Activated naive CD4-positive, alpha-beta T cell treated with anti-CD3 and anti-CD28 coated beads, Interleukin-2, amount 50 U/mL, for 72 hours (primary cell): Measurements from ENCODE around the gene SYCE3. TPM values are rescaled to one million over a fixed set of nuclear protein-coding genes. Genes with fewer than 3 reads are reported as not detected.

ENCODE experiments used
- ATAC-seq, 2 donors: fragments of 150-1000 bp; cut with Tn5 transposase; 2 replicates each; pipeline ENCODE4 v1.10.0; 2021; ENCODE audit warnings: mild to moderate bottlenecking in 2 of 2, moderate library complexity in 2 of 2
- DNase-seq, 2 donors: peaks; one replicate each; pipeline ENCODE4 v3.0.0; 2021 to 2022; ENCODE audit warnings: low spot score in 2 of 2
- H3K27ac Mint-ChIP-seq, 2 donors: one replicate each; pipeline ENCODE4 v1.8.0; 2022; ENCODE audit warnings: mild to moderate bottlenecking in 2 of 2, mixed read lengths in 2 of 2
- H3K36me3 Mint-ChIP-seq, 2 donors: one replicate each; pipeline ENCODE4 v1.8.0; 2022; ENCODE audit warnings: mixed read lengths in 2 of 2
- H3K9me3 Mint-ChIP-seq, 2 donors: one replicate each; pipeline ENCODE4 v1.8.0; 2022; ENCODE audit warnings: mixed read lengths in 2 of 2
- total RNA-seq, 2 donors: library from RNA; stranded (reverse); gene quantifications; one replicate each; pipeline ENCODE4 v1.2.3, GENCODE V29; 2022

Gene SYCE3
- total RNA-seq, 2 donors from 2014 or later, result 0.80 to 3.9 TPM

DNA sequence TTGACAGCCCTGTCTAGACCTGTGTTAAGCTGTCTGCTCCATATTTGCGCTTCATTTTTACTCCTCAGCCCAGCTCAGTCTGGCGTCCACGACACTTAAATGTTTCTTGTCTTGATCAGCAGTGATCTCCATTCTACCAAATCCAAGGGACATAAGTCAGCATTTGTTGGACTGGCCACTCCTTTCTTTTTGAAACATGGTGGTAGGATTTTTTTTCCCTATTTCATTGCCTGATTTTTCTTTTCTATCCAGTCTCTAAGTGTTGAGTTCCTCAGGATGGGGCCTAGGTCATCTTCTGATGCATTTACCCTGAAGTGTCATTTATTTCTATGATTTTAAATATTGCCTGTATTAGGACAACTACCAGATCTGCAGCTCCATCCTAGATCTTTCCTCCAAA lies 53.8 kb downstream of the SYCE3 start:
- DNase-seq (no peak), ATAC-seq (no peak)
- Mint-ChIP-seq H3K36me3 (peaks cover 12 to 29% of the 10 kb centered on the region in 2 donors), H3K27ac (peak overlapping the region; percentile 89 to 94), H3K9me3 (no peaks in the 10 kb centered on the region)

DNA sequence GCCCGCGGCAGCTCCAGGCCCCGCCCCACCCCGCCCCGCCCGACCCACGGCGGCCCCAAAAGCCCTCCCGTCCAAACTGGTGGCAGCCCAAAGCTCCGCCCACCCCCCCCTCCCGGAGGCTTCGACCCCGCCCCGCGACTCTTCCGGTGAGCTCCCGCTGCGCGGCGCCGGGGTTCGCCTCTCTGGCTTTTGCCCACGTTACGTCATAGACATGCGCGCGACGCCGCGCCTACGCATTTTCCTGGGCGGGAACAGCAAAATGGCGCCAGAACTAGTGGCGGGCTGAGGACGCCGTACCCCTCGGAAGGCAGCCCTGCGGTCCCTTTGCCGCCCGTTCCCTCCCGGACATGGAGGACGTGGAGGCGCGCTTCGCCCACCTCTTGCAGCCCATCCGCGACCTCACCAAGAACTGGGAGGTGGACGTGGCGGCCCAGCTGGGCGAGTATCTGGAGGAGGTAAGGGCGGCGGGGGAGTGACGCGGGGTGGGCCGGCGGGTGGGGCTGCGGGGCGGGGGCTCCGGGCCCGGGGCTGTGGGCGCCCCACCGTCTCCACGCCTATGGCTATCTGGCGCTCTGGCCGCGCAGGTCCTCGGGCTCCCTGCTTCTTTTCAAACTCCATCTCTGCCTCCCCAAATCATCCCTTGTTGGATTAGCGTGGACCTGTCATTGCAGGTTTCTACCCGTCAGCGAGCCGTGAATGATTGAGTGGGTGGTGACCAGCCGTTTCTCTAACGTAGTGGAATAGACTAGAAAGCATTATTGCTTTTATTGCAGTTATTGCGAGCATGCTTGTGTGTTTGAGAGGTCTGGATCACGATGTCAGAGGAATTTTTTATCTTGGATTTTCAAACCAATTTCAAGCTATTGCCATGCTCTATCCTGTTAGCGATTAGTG lies 54.5 kb downstream of the SYCE3 start, which contains the start of gene NCAPH2:
Gene NCAPH2, plus strand, starts transcription at position 234 of the 894 bp plus-strand sequence. Its CDS starts 114 bp downstream, at position 348.
- no peaks in the 10 kb centered on the region for H3K9me3 Mint-ChIP-seq
- peak; percentile 97 to 99 for DNase-seq
- peak; percentile 70 to 78 for ATAC-seq
- peak within 1 kb of the TSS; percentile 89 to 98 for H3K27ac Mint-ChIP-seq
- peaks cover 12 to 29% of the 10 kb centered on the region in 2 donors for H3K36me3 Mint-ChIP-seq

DNA sequence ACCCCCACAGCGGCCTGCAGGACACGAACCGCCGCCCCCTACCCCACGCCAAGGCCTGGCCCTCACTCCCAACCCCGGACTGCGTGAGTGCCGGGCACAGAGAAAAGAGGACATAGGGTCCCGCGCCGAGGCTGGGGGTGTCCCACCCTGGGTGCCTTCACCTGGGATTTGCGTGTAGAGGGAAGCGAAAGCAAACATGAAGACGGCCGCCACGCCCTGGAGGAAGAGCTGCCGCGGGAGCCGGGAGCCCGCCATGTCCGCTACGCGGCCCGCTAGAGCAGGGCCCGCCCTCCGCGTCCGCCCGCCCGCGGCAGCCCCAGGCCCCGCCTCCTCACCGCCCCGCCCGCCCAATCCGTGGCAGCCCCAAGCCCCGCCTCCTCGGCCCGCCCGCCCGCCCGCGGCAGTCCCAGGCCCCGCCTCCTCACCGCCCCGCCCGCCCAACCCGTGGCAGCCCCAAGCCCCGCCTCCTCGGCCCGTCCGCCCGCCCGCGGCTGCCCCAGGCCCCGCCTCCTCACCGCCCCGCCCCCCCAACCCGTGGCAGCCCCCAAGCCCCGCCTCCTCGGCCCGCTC lies 55.2 kb downstream of the SYCE3 start, which contains the start of gene LMF2:
Gene LMF2, minus strand, starts transcription at position 282 of the 570 bp plus-strand sequence. Its CDS starts 27 bp downstream, at position 255.
- peak; percentile 83 to 86 for ATAC-seq
- Mint-ChIP-seq H3K27ac (peak within 1 kb of the TSS; percentile 89 to 98), H3K9me3 (no peaks in the 10 kb centered on the region), H3K36me3 (peaks cover 12 to 27% of the 10 kb centered on the region in 2 donors)
- DNase-seq, result peak; percentile 91 to 93

DNA sequence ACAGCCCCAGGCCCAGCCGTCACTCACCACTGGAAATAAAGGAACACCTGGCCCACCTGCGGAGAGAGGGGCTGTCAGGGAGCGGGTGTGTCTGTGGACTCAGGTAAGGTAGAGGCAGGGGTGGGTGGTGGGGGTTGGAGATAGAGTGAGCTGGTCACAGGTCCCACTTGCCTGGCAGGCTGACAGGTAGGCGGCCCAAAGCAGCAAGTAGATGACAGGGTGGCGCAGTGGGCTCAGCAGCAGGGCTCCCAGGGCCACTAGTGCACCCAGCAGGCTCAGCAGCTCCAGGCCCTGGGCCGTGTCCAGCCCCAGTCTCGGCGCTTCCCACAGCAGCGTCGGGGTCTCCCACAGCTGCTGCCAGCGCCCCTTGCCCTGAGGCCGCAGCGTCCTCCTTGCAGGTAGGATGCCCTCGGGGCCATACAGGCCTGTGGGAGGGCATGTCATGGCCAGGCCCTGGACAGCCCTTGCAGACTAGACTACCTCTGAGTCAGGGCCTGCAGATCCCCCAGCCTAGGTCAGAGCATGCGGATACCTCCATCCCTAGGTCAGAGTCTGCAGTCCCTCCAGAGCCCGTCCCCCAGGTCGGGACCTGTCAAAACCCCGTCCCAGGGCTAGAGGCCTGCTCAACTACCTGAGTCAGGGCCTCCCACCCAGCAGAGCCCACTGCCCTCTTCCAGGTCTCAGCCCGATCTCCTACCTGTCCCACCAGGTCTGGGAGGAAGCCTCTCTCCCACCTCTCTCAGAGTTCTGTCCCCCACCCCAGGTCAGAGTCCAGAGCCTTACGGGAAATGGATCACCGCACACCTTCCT lies 55.9 kb downstream of the SYCE3 start:
- Mint-ChIP-seq H3K9me3 (no peaks in the 10 kb centered on the region), H3K36me3 (peaks cover 12 to 22% of the 10 kb centered on the region in 2 donors), H3K27ac (peak overlapping the region; percentile 89 to 98)
- DNase-seq (no peak), ATAC-seq (peak in 1 of 2 donors; percentile 9)

DNA sequence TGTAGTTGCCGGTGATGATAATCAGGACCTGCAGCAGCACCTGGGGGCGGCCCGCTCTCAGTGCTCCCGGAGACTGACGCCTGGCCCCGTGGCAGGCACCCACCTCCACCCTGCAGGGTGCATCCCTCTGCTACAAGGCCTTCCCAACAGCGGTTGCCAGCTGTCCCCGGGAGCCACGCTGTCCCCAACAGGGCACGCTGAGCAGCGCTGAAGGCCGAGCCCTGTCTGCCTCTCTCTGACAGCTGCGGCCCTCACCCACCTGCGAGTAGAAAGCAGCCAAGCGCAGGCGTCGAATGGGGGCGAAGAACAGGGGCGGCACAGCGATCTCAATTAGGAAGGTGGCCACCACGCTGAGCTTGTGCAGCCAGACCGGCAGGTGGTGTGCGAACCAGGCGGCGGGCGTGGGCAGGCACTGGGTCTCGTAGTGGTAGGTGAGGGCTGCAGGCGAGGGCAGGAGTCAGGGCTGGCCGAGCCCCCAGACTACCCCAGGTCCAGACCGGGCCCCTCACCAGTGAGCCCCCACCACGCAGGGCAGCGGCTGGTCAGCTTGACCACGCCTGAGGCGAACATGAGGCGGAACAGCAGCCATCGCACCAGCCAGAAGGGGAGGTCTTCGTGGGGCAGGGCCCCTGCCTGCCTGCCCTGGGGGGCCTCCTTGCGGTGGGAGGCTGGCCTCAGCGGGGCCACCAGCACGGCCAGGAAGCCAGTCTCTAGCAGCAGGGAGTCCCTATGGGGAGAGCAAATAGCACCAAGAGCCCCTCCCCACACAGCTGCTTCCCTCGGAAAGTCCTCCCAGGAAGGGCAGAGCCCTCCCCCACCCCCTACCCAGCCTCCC lies 56.7 kb downstream of the SYCE3 start:
- no peak overlapping the region for H3K27ac Mint-ChIP-seq

DNA sequence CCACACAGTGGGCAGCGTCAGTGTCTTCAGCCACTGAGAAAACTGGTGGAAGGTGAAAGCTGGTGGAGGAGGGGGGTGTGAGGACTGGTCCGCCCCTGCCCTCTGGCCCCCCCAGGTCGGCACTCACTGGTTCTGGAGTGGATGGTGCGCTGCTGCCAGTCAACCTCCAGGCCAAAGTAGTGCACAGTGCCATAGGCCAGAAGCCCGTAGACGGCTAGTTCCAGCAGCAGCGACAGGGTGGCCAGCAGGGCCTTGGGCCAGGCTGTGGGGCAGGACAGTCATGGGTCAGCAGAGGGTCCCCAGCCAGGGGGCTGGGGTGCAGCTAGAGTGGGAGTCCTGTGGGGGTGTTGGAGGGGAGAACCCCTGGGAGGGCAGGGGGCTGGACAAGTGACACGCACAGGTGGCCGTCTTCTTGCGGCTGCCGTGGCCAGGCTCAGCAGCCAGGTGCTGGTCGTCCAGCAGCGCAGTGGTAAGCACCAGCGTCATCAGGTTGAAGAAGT lies 57.4 kb downstream of the SYCE3 start:
- Mint-ChIP-seq H3K36me3 (peaks cover 12 to 22% of the 10 kb centered on the region in 2 donors), H3K27ac (no peak overlapping the region), H3K9me3 (no peaks in the 10 kb centered on the region)
- DNase-seq (no peak), ATAC-seq (no peak)

More for the DNA sequence above, 56.7 kb downstream of the SYCE3 start:
- ATAC-seq, result no peak
- H3K9me3 Mint-ChIP-seq, result no peaks in the 10 kb centered on the region
- no peak for DNase-seq
- H3K36me3 Mint-ChIP-seq, result peaks cover 12 to 22% of the 10 kb centered on the region in 2 donors

DNA sequence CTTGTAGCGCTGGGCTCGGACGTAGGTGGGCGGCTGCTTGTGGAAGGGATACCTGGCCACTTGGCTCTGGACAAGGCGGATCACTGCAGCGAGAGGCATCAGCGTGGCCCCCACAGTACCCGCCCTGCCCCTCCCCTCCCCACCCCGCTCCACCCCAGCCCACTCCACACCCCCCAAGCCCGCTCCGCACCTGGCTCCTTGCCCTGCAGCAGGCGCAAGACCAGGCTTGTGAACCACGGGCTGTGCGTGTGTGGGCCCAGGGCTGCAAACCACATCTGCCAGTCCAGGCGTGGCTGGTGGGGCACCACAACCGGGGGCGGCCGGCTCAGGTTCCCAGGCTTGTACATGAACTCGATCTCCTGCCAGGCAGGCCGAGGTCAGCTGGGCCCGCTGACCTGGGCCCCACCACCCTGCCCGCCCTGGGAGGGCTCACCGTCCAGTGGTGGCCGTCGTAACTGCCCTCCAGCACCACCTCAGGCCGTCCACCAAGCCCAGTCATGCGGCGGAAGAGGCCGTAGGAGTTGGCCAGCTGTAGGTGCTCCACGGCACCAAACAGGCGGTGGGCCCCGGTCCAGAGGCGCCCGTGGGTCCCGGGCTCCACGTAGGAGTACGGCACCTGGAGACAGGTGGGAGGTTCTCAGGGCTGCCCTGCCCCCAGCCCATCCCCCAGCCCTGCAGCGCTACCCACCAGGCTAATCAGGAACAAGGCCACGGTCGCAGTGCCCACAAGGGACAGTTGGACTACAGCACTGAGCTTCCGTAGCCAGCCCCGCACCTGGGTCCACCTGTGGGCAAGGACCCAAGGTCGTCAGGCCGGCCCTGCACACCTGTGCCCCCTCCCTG lies 58.1 kb downstream of the SYCE3 start:
- DNase-seq (no peak), ATAC-seq (no peak)
- no peak overlapping the region for H3K27ac Mint-ChIP-seq
- H3K36me3 Mint-ChIP-seq, result peaks cover 12 to 21% of the 10 kb centered on the region in 2 donors
- no peaks in the 10 kb centered on the region for H3K9me3 Mint-ChIP-seq

DNA sequence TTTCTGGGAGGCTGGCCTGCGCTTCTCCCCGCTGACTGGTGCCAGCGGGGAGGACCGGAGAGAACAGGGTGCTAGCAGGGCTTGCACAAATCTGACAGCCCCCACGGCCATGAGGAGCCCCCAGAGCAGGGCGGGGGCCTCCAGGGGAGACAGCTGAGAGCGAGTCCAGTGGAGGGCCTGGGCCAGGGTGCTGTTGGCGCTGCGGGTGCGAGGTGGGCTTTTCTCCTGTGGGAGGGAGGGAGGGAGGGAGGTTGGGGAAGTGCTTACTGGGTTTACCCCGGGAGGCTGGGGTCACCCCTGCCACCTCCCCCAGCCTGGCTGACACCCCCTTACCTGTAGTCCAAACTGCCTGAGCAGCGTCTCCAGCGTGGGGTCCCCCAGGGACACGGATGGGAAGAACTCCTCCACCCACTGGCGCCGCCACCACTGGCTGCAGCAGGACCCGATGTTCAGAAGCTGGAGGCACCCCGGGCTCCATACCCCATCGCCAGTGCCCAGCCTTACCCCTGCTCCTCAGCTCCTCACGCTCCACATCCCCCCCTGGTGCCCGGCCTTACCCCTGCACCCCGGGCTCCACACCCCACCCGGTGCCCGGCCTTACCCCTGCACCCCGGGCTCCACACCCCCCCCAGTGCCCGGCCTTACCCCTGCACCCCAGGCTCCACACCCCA lies 59.1 kb downstream of the SYCE3 start:
- H3K36me3 Mint-ChIP-seq, result peaks cover 6 to 11% of the 10 kb centered on the region in 2 donors
- ATAC-seq (no peak), DNase-seq (no peak)
- no peak overlapping the region for H3K27ac Mint-ChIP-seq
- H3K9me3 Mint-ChIP-seq, result no peaks in the 10 kb centered on the region

DNA sequence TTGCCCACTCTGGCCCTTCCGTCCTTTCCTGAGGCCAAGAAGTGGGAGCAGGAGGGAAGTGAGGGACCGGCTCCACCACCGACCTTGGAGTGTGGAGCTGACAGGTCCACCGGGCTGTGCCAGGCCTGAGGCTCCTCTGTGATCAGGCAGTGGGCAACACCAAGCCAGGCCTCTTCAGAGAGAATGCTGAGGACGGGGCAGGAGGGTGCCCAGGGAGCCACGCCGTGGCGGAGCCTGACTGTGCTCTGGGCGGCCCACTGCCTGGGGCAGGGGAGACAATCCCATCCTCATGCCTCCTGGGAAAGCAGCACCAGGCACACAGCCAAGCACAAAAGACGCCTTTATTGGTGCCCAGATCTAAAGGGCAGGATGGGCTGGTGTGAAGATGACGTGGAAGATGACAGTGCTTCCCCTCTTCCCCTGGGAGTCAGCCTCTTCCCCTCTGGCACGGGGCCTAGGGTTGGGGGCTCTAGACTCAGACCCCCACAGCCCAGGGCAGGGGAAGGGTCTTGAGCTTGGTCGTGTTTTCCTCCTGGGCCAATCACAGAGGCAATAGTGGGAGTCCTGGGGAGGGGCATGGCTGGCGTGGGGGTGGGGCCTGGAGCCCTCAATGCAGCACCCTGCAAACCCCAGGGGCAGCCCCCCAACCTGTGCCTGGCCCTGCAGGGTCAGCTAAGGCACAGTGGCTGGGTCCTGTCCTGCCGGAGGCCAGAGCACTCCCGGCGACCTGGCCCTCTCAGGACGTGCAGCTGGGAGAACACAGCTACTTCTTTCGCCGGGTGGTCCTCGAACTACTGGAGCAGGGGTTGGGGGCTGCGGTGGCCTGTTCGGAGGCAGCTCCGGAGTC lies 59.9 kb downstream of the SYCE3 start:
- no peak for DNase-seq
- ATAC-seq, result no peak
- no peak overlapping the region for H3K27ac Mint-ChIP-seq
- peaks cover 6 to 8% of the 10 kb centered on the region in 2 donors for H3K36me3 Mint-ChIP-seq
- H3K9me3 Mint-ChIP-seq, result no peaks in the 10 kb centered on the region

DNA sequence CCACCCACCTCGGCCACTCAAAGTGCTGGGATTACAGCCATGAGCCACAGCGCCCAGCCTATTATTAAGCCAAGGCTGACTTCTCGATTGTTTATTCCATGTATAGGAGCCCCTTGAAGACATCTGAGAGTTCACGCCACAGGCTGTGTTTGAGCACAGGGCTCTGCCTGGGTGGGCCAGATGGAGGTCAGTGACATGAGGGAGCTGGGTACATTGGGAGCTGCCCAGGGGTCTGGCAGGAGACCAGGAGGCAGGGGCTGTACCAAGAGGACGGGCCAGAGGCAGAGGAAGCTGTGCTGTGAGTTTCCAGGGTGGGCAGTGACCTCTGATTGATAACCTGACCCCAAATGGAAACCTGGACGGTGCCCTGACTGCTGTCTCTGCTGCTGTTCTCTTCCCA lies 60.6 kb downstream of the SYCE3 start:
- Mint-ChIP-seq H3K36me3 (peaks cover 2 to 4% of the 10 kb centered on the region in 2 donors), H3K27ac (no peak overlapping the region), H3K9me3 (no peaks in the 10 kb centered on the region)
- no peak for ATAC-seq
- no peak for DNase-seq

Other genes starting within 250 kb of the SYCE3 start
- gene DENND6B, start 235.9 kb downstream of the SYCE3 start, total RNA-seq, result 1 to 10 TPM; 4.1 to 4.3 TPM
- gene PPP6R2, start 219.6 kb downstream of the SYCE3 start, total RNA-seq, result 10 to 100 TPM; 42.6 to 48.3 TPM
- gene SBF1, start 87.9 kb downstream of the SYCE3 start, total RNA-seq, result 10 to 100 TPM; 99.3 to 99.8 TPM
- 1 to 10 TPM; 6.0 to 7.0 TPM for gene ADM2, start 81.4 kb downstream of the SYCE3 start, total RNA-seq
- under 1 TPM in 1 of 2 donors, not detected in 1; 0.25 TPM for gene MIOX, start 76.1 kb downstream of the SYCE3 start, total RNA-seq
- gene LMF2, start 55.2 kb downstream of the SYCE3 start, total RNA-seq, result 10 to 100 TPM; 54.2 to 76.7 TPM
- gene NCAPH2, start 54.7 kb downstream of the SYCE3 start, total RNA-seq, result 100 to 1,000 TPM; 121 to 130 TPM
- 1 to 10 TPM in 1 of 2 donors, not detected in 1; 4.8 TPM for gene SCO2, start 37.3 kb downstream of the SYCE3 start, total RNA-seq
- gene TYMP, start 32.9 kb downstream of the SYCE3 start, total RNA-seq, result 10 to 100 TPM; 20.8 to 74.5 TPM
- gene KLHDC7B, start 17.0 kb downstream of the SYCE3 start, total RNA-seq, result 10 to 100 TPM in 1 of 2 donors, 1 to 10 TPM in 1; 2.6 to 11.0 TPM
- gene CPT1B, start 15.5 kb upstream of the SYCE3 start, total RNA-seq, result 10 to 100 TPM; 61.8 to 92.2 TPM
- gene CHKB, start 19.9 kb upstream of the SYCE3 start, total RNA-seq, result 100 to 1,000 TPM in 1 of 2 donors, 10 to 100 TPM in 1; 83.8 to 127 TPM
- gene MAPK8IP2, start 37.9 kb upstream of the SYCE3 start, total RNA-seq, result under 1 TPM; 0.27 to 0.54 TPM
- 10 to 100 TPM; 23.8 to 24.7 TPM for gene ARSA, start 65.2 kb upstream of the SYCE3 start, total RNA-seq
- under 1 TPM in 1 of 2 donors, not detected in 1; 0.66 TPM for gene SHANK3, start 109.9 kb upstream of the SYCE3 start, total RNA-seq
- gene ACR, start 175.3 kb upstream of the SYCE3 start, total RNA-seq, result not detected
- gene RABL2B, start 220.7 kb upstream of the SYCE3 start, total RNA-seq, result 10 to 100 TPM in 1 of 2 donors, 1 to 10 TPM in 1; 7.2 to 22.6 TPM